Measurements from ENCODE around the gene LRRC46. TPM values are rescaled to one million over a fixed set of nuclear protein-coding genes. Genes with fewer than 3 reads are reported as not detected.
A peak's percentile ranks its signal among the peaks of the same experiment; 100 is the strongest.

The LRRC46 gene
- total and polyA plus RNA-seq, 2 of the 4 experiments (the other 2 are of a cell fraction), result 0.77 TPM; not detected in 1

- Histone ChIP-seq H3K9me3 (ENCODE audit: control insufficient read depth, insufficient read depth, low read length) (no peaks in the 10 kb centered on the region), H2BK20ac (ENCODE audit: low read depth, low read length) (no peak overlapping the region), H2BK5ac (ENCODE audit: low read depth, low read length, poor library complexity, severe bottlenecking) (no peak overlapping the region), H3K27me3 (ENCODE audit: control insufficient read depth, insufficient read depth, low read length) (no peaks in the 10 kb centered on the region), H2AK9ac (replicated peaks; ENCODE audit: low read depth, low read length, poor library complexity) (no peak overlapping the region), H2AK5ac (ENCODE audit: low read depth, low read length) (no peak overlapping the region), H2AFZ (replicated peaks; ENCODE audit: low read length, poor library complexity) (no peak overlapping the region), H3K36me3 (ENCODE audit: control insufficient read depth, insufficient read depth, low read length) (peaks cover 61% of the 10 kb centered on the region), H3K4ac (ENCODE audit: low read depth, low read length) (no peak overlapping the region), H4K91ac (ENCODE audit: insufficient read depth, low read depth, low read length) (no peak overlapping the region), H3K56ac (ENCODE audit: extremely low read depth, insufficient read depth, low read length) (no peak overlapping the region), H3K14ac (replicated peaks; ENCODE audit: low read depth, low read length) (no peak overlapping the region), H3K79me1 (ENCODE audit: low read depth in 1 of 2, low read length in 2 of 2) (no peaks in the 10 kb centered on the region), H3K4me3 (ENCODE audit: insufficient read depth, low read depth, low read length) (no peak overlapping the region), H3K4me1 (ENCODE audit: control insufficient read depth, insufficient read depth, low read length) (peaks cover 2% of the 10 kb centered on the region; the same call in 1 of the 2 replicates), H2BK15ac (ENCODE audit: low read depth, low read length) (no peak overlapping the region), H2BK120ac (ENCODE audit: low read depth, low read length) (no peak overlapping the region), H3K23ac (ENCODE audit: low read depth, low read length) (no peak overlapping the region), H3K9me1 (ENCODE audit: insufficient read depth, low read length) (0 out of 2 replicates have a peak, but pooled peaks cover 2% of the 10 kb centered on the region), H4K20me1 (ENCODE audit: insufficient read depth, low read length) (peaks cover 23% of the 10 kb centered on the region), H3K18ac (ENCODE audit: low read depth, low read length) (no peak overlapping the region), H4K8ac (ENCODE audit: low read depth in 2 of 2, low read length in 2 of 2) (no peak overlapping the region), H4K5ac (ENCODE audit: low read depth, low read length) (no peak overlapping the region), H3K27ac (ENCODE audit: insufficient read depth, low read length) (no peak overlapping the region), H3K9ac (ENCODE audit: low read depth, low read length) (no peak overlapping the region), H3K4me2 (ENCODE audit: low read depth, low read length) (no peak overlapping the region)
- no peak for TF ChIP-seq CEBPB (IDR thresholded peaks at IDR 0.05; ENCODE audit: low read depth, low read length)
- TF ChIP-seq MAFK (IDR thresholded peaks at IDR 0.05; ENCODE audit: low read depth, low read length), result peak; percentile 53
- ChIA-PET CTCF (no interaction called here), POLR2A (ENCODE audit: unreplicated experiment) (no interaction called here)
- dilution Hi-C loops (cut with HindIII; ENCODE audit: low sequenced_read_pairs, unreplicated experiment), result no loop called here
- in situ Hi-C loops (cut with MboI; ENCODE audit: low sequenced_read_pairs), result no loop called here
- BruUV-seq (replicated peaks), result no TSS peak
- DNase-seq (no peak), ATAC-seq (ENCODE audit: low read depth) (no peak)
- 93% methylated on average over 7 of the region's 21 CpGs; no CpG with 5 or more reads in 1 of the 2 experiments for WGBS, 2 experiments (ENCODE audit: extremely low coverage in 2 of 2, insufficient read length in 1 of 2)
- intact Hi-C loops (cut with micrococcal nuclease), result no loop called here
Observed at GRCh38 chr17:47815106-47815918, 16.2 kb upstream of the LRRC46 start.

Data from IMR-90 (cell line).